Brain pericyte (primary cell): Measurements from ENCODE around the gene IFNA1.
"Not testable (repeated sequence)": the region's sequence is repeated elsewhere in the genome, so short reads cannot be mapped to it uniquely, and the experiment has no call there.

Experiments used
- DNase-seq: peaks from one replicate; pipeline ENCODE4 v3.0.0-alpha.2; 2012; ENCODE audit warnings: low read depth, low spot score

IFNA1 gene

GRCh38 chr9:21440139-21440538 is at the start of gene IFNA1:
TSS of gene IFNA1 (plus strand) at chr9:21440439. CDS start at chr9:21440508, 69 bp downstream.
- no peak for DNase-seq

- no peak for DNase-seq
Observed at GRCh38 chr9:21392270-21392669, 48.0 kb upstream of the IFNA1 start.

GRCh38 chr9:21395778-21396717 is 44.2 kb upstream of the IFNA1 start:
- DNase-seq, result no peak

- no peak for DNase-seq
Observed at GRCh38 chr9:21398955-21399489, 41.2 kb upstream of the IFNA1 start.

- no peak for DNase-seq
Observed at GRCh38 chr9:21399956-21400355, 40.3 kb upstream of the IFNA1 start.

GRCh38 chr9:21402386-21403251 is 37.6 kb upstream of the IFNA1 start:
- DNase-seq, result no peak

- DNase-seq, result no peak
Observed at GRCh38 chr9:21404146-21404545, 36.1 kb upstream of the IFNA1 start.

GRCh38 chr9:21408817-21409216 is 31.4 kb upstream of the IFNA1 start, which contains the start of gene IFNA8:
TSS of gene IFNA8 (plus strand) at chr9:21409117. CDS start at chr9:21409177, 60 bp downstream.
- no peak for DNase-seq

- no peak for DNase-seq
Observed at GRCh38 chr9:21412107-21412506, 28.1 kb upstream of the IFNA1 start.

- no peak for DNase-seq
Observed at GRCh38 chr9:21413151-21413550, 27.1 kb upstream of the IFNA1 start.

- no peak for DNase-seq
Observed at GRCh38 chr9:21413624-21414023, 26.6 kb upstream of the IFNA1 start.

- DNase-seq, result no peak
Observed at GRCh38 chr9:21414220-21414940, 25.9 kb upstream of the IFNA1 start.

GRCh38 chr9:21415493-21416267 is 24.6 kb upstream of the IFNA1 start:
- no peak for DNase-seq

- DNase-seq, result no peak
Observed at GRCh38 chr9:21428235-21428634, 12.0 kb upstream of the IFNA1 start.

- DNase-seq, result no peak
Observed at GRCh38 chr9:21429191-21429590, 11.0 kb upstream of the IFNA1 start.

- DNase-seq, result no peak
Observed at GRCh38 chr9:21432672-21433425, 7.4 kb upstream of the IFNA1 start.

GRCh38 chr9:21434202-21435014 is 5.8 kb upstream of the IFNA1 start:
- DNase-seq, result peak; percentile 6

- DNase-seq, result not testable (repeated sequence)
Observed at GRCh38 chr9:21435015-21435383, 5.2 kb upstream of the IFNA1 start.
